ENCODE data around the gene SNX32. TPM values are rescaled to one million over a fixed set of nuclear protein-coding genes. Genes with fewer than 3 reads are reported as not detected.
A peak's percentile ranks its signal among the peaks of the same experiment; 100 is the strongest.

SNX32 gene
- total and polyA plus RNA-seq, 9 of the 15 experiments (the other 6 are each of a cell fraction or from before 2014, with no cell fraction given): 0.03 TPM; not detected in 7

DNA sequence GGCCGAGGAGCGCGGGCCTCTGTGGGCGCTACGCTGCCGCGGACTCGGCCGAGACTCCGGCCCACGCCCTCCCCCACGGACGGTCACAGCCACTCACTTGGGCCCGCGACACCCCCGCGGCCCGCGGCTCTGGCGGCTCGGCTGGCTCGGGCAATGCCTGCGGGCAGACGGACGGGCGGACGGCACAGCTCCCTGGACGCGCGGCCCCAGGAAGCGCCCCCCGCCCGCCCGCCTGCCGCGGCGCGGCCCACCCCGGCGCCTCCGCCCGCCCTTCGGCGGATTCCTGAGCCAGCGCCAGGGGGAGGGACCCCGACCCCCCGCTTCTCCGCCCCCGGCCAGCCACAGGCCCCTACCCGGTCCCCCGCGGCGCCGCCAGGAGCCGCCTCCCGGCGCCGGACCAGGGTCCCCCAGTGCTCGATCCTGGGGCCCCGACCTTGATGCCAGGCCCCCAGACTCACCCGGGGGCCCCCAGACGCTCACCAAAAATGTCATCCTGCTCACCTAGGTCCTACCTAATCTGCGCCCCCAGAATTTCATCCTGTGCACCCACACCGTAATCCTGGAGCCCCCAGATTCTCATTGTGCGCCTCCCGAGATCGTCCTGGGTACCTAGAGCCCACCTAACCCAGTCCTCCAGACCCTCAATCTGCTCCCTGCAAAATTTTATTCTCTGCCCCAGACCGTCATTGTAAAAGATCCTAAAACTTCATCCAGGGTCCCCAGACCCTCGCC, 39.0 kb downstream of the SNX32 start, which contains the start of gene EFEMP2:
TSS of gene EFEMP2 (minus strand) at position 215 of the 732 bp plus-strand sequence. CDS start 446 bp downstream, outside the sequence.
- ATAC-seq: no peak
- in situ Hi-C loops (cut with MboI): no loop called here
- intact Hi-C loops (cut with micrococcal nuclease): no loop called here
- Histone ChIP-seq H3K27ac (ENCODE audit: extremely low read depth, low read depth, low read length) (peak within 1 kb of the TSS; percentile 73), H3K36me3 (ENCODE audit: control insufficient read depth, insufficient read depth, low read length) (peaks cover 7% of the 10 kb centered on the region; the same call in 2 of the 3 replicates), H3K4me2 (ENCODE audit: insufficient read depth, low read length) (peak within 1 kb of the TSS; percentile 97), H3K9me3 (replicated peaks; ENCODE audit: control insufficient read depth, insufficient read depth, low read depth, low read length) (no peaks in the 10 kb centered on the region), H3K4me3 (peak within 1 kb of the TSS; percentile 46), H3K27me3 (ENCODE audit: control insufficient read depth in 2 of 2, insufficient read depth in 2 of 2, low read length in 2 of 2) (no peaks in the 10 kb centered on the region), H3K9ac (ENCODE audit: insufficient read depth in 1 of 2, low read depth in 2 of 2, low read length in 2 of 2) (peak within 1 kb of the TSS; percentile 59 to 92), H3K9me1 (ENCODE audit: control insufficient read depth, insufficient read depth, low read length) (no peaks in the 10 kb centered on the region), H3K4me1 (replicated peaks in 1 of 2; ENCODE audit: control insufficient read depth in 2 of 2, insufficient read depth in 2 of 2, low read length in 2 of 2) (peaks cover 15 to 50% of the 10 kb centered on the region in 2 experiments), H3K79me2 (ENCODE audit: control insufficient read depth, insufficient read depth, low read length) (no peaks in the 10 kb centered on the region), H2AFZ (ENCODE audit: low read depth, low read length) (peak within 1 kb of the TSS; percentile 97), H4K20me1 (replicated peaks; ENCODE audit: control insufficient read depth, insufficient read depth, low read length) (no peaks in the 10 kb centered on the region)
- 33% methylated on average over 17 of the region's 69 CpGs for WGBS (ENCODE audit: insufficient coverage, low coverage, missing lambda C conversion rate)
- no peak for FAIRE-seq
- POLR2A ChIA-PET: interaction anchor here (1.4 to 8.2 kb wide), 4 partner anchors 10 to 46 kb away, joined by 7 to 151 read pairs (median 78); partner anchors contain the start of genes CCDC85B, CFL1, CTSW and FIBP
- BruUV-seq (replicated peaks): no TSS peak
- DNase-seq (ENCODE audit: extremely low read depth in 1 of 4, low spot score in 3 of 4): peak in 1 of 4 experiments; percentile 44
- CTCF ChIA-PET (ENCODE audit: low intra/inter-chr PET ratio): no interaction called here
- TF ChIP-seq LEF1 (IDR thresholded peaks at IDR 0.05) (no peak), ZNF263 (CRISPR knock-in tag; IDR thresholded peaks at IDR 0.05; ENCODE audit: borderline replicate concordance) (0 out of 2 replicates have a peak, but pooled peaks have one; percentile 0), NR2C2 (CRISPR knock-in tag; IDR thresholded peaks at IDR 0.05) (no peak), NR2C2 (tag; IDR thresholded peaks at IDR 0.05) (no peak), ZBTB7A (IDR thresholded peaks at IDR 0.05; ENCODE audit: borderline replicate concordance, control insufficient read depth, low read depth, low read length) (peak; percentile 23; the same call in 1 of the 2 replicates), ZNF232 (CRISPR knock-in tag; IDR thresholded peaks at IDR 0.05) (no peak), SP1 (CRISPR knock-in tag; IDR thresholded peaks at IDR 0.05) (no peak), ZNF507 (tag; conservative IDR thresholded peaks at IDR 0.05) (no peak), STAT5B (CRISPR knock-in tag; IDR thresholded peaks at IDR 0.05) (no peak), ZEB2 (IDR thresholded peaks at IDR 0.05) (no peak), PTBP1 (IDR thresholded peaks at IDR 0.05; ENCODE audit: low read depth, low read length) (no peak), XRCC4 (IDR thresholded peaks at IDR 0.05; ENCODE audit: extremely low read depth, insufficient read depth, insufficient read length) (no peak), NFE2 (IDR thresholded peaks at IDR 0.05; ENCODE audit: low read depth) (no peak), TARDBP (IDR thresholded peaks at IDR 0.05) (no peak), HNRNPH1 (optimal IDR thresholded peaks at IDR 0.05; ENCODE audit: low read depth, low read length) (no peak), TAF7 (tag; IDR thresholded peaks at IDR 0.05) (no peak), MCM2 (IDR thresholded peaks at IDR 0.05; ENCODE audit: low read depth) (no peak)
- TF ChIP-seq, protein P1, sequence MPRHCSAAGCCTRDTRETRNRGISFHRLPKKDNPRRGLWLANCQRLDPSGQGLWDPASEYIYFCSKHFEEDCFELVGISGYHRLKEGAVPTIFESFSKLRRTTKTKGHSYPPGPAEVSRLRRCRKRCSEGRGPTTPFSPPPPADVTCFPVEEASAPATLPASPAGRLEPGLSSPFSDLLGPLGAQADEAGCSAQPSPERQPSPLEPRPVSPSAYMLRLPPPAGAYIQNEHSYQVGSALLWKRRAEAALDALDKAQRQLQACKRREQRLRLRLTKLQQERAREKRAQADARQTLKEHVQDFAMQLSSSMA (CRISPR knock-in tag; IDR thresholded peaks at IDR 0.05): no peak
- TF ChIP-seq, protein P2, sequence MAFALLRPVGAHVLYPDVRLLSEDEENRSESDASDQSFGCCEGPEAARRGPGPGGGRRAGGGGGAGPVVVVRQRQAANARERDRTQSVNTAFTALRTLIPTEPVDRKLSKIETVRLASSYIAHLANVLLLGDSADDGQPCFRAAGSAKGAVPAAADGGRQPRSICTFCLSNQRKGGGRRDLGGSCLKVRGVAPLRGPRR (CRISPR knock-in tag; IDR thresholded peaks at IDR 0.05): no peak
- TF ChIP-seq, protein P3, sequence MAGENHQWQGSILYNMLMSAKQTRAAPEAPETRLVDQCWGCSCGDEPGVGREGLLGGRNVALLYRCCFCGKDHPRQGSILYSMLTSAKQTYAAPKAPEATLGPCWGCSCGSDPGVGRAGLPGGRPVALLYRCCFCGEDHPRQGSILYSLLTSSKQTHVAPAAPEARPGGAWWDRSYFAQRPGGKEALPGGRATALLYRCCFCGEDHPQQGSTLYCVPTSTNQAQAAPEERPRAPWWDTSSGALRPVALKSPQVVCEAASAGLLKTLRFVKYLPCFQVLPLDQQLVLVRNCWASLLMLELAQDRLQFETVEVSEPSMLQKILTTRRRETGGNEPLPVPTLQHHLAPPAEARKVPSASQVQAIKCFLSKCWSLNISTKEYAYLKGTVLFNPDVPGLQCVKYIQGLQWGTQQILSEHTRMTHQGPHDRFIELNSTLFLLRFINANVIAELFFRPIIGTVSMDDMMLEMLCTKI (IDR thresholded peaks at IDR 0.05; ENCODE audit: partially characterized antibody): no peak
